ENCODE measurements around the gene ST14.

DNA sequence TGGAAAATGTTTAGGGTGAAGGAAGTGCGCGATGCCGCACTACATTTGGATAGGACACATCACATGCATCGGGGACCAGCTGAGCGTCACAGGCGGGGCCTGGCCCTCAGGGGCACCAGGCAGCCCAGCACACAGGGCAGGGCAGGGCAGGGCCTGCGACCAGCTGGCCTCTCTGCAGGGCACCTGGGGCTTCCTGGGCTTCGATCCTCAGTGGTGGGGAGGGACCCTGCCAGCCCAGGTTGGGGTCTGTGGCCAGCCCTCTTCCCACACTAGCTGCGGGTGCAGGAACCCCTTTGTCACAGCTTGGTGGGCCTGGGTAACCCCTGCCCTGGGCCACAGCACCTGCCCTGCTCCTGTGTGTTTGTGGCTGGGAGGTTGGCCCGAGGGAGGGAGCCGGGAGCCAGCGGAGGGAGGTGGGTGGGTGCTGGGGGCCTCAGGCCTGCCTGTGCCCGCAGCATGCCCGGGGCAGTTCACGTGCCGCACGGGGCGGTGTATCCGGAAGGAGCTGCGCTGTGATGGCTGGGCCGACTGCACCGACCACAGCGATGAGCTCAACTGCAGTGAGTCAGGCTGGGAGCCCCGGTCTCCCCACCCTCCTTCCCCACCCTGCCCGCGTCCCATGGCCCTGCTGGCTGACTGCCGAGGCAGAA, 37.9 kb downstream of the ST14 start:
- TF ChIP-seq, protein P1, sequence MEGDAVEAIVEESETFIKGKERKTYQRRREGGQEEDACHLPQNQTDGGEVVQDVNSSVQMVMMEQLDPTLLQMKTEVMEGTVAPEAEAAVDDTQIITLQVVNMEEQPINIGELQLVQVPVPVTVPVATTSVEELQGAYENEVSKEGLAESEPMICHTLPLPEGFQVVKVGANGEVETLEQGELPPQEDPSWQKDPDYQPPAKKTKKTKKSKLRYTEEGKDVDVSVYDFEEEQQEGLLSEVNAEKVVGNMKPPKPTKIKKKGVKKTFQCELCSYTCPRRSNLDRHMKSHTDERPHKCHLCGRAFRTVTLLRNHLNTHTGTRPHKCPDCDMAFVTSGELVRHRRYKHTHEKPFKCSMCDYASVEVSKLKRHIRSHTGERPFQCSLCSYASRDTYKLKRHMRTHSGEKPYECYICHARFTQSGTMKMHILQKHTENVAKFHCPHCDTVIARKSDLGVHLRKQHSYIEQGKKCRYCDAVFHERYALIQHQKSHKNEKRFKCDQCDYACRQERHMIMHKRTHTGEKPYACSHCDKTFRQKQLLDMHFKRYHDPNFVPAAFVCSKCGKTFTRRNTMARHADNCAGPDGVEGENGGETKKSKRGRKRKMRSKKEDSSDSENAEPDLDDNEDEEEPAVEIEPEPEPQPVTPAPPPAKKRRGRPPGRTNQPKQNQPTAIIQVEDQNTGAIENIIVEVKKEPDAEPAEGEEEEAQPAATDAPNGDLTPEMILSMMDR (IDR thresholded peaks at IDR 0.05) = no peak
- TF ChIP-seq EZH2 (IDR thresholded peaks at IDR 0.05) (no peak), EZH2phosphoT487 (IDR thresholded peaks at IDR 0.05) (no peak)
